HG02588 (cell line): Measurements from ENCODE around the gene PRKD2.

Experiments used
- ATAC-seq: cut with Tn5 transposase; IDR thresholded peaks from one replicate; pipeline ENCODE4 v1.9.1; 2021; ENCODE audit warnings: mild to moderate bottlenecking, moderate library complexity; ENCODE audit not compliant: unreplicated experiment

Gene PRKD2

DNA sequence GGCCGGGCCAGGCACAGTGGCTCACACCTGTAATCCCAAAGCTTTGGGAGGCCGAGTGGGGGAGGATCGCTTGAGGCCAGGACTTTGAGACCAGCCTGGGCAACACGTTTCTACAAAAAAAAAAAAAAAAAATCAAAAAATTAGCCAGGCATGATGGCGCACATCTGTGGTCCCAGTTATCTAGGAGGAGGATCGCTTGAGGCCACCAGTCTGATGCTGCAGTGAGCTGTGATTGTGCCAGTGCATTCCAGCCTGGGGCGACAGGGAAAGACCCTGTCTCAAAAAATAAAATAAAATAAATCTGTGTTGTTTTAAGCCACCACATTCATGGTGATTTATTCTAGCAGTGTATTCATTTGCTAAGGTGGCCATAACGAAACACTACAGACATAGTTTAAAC, 51.8 kb downstream of the PRKD2 start:
- ATAC-seq = no peak

DNA sequence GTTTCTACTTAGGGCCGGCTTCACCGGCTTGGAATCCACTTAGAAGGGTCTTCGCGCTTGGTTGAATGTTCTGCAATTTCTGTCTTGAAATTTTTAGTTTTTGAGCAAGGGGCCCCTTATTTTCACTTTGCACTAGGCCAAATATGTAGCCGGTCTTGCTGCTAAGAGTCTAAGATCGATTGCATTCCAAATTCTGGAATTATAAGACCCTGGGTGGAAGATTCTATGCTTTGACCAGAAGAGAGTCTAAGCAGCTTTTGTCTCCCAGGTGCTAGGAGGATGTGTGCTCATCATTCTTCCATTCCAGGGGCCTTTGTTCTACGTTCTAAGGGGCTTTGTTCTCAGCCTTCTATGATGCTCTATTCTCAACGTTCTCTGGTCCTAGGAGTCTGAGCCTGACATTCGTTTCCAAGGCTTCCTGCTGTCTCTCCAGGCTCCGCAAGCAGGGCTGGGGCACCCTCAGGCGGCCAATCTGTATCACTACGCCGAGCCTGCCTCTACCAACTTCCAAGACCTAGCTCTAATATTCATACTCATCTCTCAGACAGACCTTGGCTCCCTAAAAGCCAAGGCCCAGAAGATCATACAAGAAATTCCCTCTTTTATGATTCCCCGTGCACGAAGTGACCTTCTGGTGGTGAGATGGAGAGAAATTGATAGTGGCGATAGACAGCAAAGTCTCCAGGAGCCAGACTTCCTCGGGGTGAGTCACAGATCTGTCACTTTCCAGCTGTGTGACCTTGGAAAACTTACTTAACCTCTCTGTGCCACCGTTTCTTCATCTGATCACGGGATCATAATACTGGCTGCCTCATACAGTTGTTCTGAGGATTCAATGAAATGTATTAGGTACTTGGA, 55.0 kb downstream of the PRKD2 start:
- no peak for ATAC-seq

DNA sequence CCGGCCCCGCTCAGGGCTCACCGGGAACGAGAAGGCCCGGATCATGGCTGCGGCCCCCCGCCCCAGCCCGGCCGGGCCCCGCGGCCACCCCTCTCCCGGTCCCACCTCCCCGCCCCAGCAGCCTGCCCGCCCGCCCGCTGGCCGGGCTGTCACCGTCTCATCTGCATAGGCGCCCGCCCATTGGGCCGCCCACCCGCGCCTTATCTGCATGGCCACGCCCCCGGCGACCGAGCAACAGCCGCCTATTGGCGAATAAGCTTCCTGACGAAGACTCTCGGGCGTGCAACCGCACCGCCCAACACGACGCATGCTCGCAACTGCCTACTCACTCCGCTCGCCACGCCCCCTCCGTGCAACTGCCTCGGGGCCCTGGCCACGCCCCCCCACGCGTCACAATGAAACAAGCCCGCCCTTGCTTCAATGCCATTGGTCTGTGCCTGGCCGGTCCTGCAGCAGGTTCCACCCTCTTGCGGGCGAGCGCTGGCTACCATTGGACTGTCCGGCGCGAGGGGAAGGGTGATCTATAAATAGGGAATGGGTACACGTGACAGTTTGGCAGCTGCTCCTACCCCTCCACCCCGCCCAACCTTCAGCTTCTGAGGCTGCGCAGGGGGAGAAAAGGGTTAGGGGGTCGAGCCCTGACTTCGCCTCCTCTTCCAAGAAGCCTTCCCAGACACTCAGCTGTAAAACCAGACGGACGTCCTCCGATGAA, 55.7 kb downstream of the PRKD2 start, which contains the start of gene DACT3:
TSS of gene DACT3 (minus strand) at position 163 of the 712 bp plus-strand sequence. CDS start at position 45, 118 bp downstream.
- ATAC-seq = peak; percentile 88

DNA sequence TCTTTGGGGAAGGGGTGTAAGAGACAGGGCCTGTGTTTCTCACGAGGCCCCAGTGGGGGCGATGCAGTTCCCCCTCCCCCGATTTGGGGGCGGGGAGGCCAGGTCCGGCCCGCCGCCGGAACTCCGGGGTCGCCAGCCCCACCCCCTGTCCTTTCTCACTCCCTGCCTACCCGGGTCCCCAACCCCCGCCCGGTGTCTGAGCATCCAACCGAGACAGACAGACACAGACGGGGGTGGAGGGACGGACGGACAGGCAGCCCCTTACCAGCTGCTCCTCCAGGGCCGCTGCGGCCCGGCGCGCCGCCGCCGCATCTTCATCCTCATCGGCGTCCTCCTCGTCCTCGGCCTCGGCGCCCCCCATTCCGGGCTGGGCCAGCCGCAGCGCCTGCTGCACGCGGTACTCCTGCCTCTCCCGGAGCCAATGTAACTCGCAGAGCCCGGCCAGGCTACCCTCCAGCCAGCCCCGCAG, 56.3 kb downstream of the PRKD2 start:
- no peak for ATAC-seq

DNA sequence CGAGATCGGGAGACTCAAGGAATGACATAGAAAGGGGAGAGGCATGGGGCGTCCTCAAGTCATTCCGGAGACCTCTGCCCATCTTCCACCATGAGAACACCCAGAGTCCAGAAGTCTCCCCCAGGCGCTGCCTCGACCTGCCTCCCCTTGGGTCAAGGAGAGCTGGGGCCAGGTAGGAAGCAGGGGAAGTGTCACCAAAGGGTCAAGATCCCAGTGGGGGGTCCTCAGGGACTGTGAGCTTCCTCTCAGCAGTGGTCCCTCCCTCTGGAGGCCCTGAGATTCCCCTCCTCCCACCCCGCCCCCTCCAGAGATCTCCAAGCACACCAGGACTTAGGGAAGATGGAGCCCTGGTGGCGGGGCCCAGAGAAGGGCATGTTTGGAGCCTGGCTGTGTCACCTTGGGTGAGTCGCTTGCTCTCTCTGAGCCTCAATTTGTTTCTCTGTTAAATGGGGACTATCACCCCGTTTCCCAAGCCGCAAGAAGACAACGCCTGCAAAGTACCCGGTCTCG, 56.9 kb downstream of the PRKD2 start:
- ATAC-seq = no peak

DNA sequence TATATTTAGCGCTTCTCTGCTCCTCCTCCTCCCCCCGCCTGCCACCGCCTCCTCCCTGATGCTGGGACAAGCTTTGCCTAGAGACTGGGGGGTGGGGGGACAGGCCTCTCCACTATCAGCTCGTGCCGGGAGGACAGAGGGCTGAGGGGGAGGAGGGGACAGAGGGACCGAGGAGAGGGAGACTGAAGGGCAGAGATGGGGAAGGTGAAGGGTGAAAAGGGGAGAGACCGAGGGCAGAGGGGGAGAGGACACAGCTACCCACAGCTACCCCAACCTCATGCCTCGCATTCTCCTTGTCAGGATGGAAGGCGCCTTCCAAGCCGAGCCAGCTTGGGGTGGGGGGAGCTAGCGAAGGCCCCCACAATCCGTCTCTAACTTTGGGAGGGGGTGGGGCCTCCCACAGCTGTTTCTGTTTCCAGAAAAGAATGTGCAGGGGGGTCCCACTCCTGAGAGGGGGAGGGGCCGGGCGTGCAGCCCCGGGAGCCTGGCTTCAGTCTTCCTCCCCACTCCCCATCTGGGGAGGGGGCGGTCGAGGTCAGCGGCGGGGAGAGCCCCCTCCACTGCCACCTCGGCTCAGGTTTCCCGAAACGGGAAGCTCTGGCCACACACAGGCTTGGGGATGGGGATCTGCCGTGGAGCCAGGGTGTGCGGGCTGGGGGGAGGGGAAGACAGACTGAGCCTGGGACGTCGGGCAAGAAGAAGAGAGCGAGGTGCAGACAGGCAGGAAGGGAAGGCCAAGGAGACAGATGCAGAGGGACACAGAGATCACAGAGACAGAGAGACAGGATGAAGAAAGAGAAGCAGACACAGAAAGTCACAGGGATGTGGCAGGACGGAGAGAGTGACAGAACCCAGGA, 57.5 kb downstream of the PRKD2 start:
- no peak for ATAC-seq

DNA sequence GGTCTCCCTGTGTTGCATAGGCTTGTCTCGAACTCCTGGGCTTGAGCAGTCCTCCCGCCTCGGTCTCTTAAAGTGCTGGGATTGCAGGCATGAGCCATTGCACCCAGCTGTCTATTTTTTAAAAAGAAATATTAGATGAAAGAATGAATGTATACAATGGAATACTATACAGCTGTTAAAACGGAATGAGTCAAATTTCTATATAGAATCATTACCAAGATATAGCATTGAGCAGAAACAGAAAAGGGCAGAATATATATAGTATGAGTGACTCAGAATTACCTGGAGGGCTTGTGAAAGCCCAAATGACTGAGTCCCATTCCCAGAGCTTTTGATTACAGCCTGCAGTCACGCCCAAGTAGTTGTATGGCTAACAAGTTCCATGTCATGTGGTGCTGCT, 60.4 kb downstream of the PRKD2 start:
- ATAC-seq = no peak

DNA sequence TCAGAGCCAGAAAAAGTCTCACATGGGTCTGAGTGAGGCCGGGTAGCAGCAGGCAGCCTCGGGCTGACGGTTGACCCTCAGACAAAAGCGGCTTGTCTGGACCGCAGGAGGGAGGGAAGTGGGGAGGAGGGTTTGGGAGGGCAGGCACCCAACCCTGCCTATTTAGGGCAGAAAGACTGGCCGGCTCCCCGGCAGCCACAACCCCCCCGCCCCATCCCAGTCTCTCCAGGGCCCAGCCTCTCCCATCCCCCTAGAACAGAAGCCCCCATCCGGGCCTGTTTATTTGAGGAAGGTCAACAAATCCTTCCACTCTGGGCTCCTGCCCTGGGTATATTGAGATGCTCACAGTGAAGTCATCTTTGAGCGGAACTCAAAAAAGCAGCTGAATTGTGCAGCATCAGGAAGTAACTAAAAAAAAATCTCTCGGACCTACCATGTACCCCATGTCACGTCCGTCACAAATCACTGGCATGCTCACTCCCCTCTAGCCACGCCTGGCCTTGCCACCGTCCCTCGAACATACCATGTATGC, 62.2 kb downstream of the PRKD2 start:
- no peak for ATAC-seq

DNA sequence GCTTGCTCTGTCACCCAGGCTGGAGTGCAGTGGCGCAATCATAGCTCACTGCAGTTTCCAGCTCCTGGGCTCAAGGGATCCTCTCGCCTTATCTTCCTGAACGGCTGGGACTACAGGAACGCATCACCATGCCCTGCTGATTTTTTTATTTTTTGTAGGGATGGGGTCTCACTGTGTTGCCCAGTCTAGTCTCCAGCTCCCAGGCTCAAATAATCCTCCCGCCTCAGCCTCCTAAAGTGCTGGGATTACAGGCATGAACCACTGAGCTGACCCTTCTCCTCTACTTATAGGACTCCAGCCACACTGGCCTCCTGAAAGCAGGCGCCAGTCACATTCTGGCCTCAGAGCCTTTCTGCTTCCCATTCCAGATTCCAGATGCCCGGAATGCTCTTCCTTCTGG, 66.5 kb downstream of the PRKD2 start:
- ATAC-seq = no peak

DNA sequence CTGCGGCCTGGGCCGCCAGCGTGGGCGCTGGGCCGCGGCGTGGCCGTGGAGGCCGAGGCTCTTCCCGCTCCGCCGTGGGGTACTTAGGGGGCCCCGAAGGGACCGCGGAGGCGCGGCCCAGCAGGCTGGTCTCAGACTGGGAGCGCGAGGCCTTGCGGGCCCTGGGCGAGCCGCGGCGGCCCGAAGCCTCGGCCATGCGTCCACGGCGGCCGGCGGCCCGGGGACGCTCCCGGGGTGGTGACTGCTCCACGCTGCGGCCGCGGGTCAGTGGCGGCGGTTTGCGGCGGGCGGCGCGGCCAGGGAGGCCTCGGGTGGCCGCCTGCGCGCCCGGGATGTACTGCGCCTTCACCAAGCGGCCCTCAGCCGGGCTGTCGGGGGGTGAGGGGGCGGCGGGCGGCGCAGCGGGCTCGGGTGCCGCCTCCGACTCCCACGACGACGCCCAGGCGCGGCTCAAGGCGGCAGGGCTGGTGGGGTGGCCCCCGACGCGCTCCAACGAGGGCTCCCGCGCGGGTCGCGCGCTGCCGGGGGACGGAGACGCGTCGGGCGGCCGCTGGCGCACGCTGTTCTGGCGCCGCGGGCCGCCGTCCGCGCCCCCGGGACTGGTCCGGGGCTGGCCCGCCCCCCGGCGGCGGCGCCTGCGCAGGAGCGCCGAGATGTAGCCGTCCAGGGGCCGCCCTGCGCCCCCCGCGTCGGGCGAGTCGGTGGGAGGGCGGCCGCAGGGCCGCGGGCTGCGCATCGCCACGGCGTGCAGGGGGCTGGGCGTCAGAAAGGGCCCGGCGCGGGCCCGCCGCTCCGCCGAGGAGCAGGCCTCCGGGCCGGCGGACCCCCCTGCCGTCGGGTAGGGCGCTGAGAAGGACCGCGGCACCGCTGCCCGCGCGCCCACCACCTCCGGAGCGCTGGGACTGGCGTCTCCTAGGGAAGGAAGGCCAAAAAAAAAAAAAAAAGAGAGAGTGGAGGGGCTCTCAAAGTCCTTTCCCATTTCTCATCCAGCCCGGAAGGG, 67.7 kb downstream of the PRKD2 start:
- ATAC-seq = no peak

DNA sequence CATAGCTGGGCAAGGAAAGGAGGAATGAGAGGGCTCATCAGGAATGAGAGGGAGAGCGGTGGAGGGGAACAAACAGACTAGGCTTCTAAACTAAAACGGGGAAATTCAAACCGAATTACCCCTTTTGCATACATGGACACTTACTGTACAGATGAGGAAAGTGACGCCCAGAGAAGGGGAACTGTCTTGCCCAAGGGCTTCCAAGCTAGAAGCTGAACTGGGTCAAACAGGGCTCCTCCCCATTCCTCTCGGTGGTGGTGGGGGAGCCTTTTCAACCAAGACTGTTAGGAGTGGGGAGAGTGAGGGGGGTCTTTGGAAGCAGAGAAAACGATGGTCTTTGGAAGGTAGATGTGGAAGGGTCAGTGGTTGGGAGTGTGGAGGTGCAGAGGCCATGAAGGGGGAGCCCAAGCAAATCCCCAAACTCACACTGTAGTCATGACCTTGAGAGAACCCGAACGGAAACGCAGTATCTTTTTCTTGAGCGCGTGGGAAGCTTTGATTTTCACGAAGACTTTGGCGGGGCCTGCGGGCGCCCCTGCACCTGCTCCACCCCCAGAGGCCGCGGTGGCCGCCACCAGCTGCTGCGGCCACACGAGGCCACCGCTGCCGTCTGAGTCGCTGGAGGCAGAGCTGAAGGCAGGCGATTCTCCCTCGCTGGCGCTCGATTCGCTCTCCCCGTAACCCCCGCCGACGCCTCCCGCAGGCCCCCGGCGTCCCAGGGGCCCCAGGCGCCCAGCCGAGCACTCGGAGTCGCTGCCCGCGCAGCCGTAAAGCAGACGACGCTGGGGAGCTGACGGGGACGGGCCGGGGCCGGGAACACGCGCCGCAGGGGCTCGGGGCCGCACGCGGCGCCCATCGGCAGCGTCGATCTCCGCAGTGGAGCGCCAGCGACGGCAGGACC, 68.6 kb downstream of the PRKD2 start:
- no peak for ATAC-seq

DNA sequence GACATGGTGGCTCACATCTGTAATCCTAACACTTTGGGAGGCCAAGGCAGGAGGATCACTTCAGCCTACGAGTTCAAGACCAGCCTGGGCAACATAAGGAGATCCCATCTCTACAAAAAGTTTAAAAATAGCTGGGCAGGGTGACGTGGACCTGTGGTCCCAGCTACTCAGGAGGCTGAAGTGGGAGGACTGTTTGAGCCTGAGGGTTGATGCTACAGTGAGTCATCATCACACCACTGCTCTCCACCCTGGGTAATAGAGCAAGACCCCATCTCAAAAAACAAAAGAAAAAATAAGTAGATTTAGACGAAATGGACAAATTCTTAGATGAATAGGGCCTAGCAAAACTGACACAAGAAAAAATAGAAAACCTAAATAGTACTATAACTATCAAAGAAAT, 70.5 kb downstream of the PRKD2 start:
- no peak for ATAC-seq

DNA sequence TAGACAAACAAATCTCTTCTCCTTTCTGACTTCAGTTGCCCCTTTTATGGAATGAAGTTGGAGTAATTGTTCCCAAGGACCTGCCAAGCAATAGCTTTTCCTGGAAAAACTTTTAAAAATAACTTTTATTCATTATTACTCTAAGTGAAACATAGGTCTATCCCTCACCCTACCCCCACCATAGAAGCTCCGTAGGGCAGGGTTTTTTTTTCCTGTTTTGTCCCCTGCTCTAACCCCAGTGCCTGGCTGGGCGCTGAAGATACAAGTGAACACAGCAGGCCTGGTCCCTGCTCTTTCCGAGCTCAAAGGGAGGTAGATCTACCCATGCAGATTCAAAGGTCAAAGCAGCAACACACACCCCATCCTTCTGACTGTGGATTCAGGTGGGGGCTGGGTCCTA, 72.2 kb downstream of the PRKD2 start:
- no peak for ATAC-seq

DNA sequence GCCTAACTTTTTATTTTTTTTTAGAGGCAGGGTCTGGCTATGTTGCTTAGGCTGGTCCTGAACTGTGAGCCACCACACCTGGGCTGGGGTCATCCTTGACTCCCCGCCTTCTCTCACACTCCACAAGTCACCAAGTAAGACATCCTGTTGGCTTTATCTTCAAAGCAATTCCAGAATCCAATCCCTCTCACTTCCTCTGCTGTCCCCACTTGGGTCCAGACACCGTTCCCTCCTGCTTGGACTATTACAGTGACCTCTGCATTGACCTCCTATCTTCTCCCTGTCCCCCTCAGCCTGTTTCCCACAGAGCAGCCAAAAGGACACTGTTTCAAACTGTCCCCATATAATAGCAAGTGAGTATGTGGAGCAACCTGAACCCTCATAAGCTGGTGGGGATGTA, 76.3 kb downstream of the PRKD2 start:
- ATAC-seq = no peak

DNA sequence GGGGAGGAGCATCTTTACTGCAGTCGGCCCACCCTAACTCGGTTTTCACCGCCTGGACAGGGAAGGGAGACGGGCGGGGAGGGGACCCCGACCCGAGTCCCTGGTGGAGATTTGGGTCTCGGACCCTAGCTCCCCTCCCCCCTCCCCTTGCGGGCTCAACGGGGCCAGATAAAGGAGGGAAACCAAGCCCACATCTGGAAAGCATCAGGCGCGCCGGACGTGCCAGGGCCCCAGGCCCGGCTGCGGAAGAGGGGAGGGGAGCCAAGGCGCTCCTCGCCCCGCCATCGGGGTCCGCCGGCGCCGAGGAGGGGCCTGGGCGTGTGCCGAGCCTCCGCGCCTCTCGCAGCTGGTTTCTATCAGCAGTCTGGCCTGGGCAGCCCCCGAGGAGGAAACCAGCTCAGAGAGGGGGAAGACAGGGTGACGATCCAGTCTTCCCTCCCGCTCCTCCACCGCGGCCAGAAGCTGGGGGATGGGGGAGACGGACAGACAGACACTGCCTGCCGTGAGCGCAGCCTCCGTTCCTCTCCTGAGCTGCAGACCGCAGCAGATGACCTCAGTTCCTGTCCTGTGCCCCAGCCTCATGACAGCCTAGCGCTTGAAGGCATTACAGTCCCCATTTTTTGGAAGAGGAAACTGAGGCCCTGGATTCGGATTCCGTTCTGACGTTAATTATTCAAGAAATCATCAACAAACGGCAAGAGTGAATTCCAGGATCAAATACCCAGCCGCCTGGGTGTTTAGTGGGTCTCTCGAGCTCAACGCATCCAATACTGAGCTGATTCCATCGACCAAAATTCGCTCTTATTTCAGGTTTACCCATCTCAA, 77.3 kb downstream of the PRKD2 start:
- ATAC-seq = no peak

DNA sequence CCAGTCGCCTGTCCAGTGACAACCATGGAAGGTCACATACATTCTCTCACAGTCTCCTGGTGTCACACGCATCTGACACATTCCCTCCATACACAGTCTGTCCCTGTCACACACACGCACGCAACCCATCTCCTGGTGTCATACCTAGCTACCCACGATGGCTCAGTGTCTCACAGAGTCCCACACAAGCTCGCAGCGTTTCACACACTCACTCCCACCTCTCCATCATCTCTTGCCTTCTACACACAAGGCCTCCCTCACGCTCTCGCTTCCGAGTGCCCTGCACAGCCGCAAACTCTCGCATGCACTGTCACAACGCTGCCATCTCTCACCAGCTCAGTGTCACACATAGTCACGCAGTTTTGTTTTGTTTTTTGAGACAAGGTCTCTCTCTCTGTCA, 79.7 kb downstream of the PRKD2 start:
- no peak for ATAC-seq

DNA sequence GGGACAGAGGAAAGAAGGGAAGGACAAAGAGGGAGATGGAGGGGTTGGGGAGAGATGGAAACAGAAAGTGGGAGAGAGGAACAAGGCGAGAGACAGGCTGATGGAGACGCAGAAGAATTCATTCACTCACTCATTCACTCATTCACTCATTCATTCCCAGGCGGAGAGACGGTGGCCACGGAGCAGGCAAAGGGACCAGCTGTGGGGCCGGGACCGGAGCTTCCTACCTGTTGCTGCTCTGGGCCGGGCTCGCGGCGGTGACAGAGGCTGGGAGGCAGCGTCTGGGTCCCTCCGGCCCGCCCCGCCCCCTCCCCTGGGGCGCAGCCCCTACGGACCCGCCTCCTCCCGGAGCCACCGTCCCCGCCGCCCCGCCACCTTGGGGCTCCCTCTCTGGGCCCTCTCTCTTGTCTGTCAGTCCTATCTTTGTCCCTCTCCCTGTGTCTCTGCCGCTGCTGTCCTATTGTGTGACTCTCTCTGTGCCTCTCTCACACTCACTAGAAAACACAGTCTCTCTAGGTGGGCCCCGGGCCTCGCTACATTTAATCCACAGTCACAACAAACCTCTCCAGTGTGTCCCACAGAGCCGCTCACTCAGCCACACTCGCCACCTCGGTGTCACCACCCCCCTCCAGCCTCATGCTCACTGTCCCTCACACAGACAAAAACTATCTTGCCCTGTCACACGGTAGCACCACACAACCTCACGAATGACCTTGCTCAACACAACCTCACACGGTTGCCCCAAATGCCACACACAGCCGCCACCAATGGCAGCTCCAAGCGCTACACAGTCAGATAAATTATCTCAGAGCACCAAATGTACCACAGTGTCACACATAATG, 80.8 kb downstream of the PRKD2 start, which contains the start of gene GNG8:
TSS of gene GNG8 (minus strand) at position 283 of the 842 bp plus-strand sequence. CDS start 1,520 bp downstream, outside the sequence.
- ATAC-seq = no peak
